ENCODE measurements around the gene SRXN1.

DNA sequence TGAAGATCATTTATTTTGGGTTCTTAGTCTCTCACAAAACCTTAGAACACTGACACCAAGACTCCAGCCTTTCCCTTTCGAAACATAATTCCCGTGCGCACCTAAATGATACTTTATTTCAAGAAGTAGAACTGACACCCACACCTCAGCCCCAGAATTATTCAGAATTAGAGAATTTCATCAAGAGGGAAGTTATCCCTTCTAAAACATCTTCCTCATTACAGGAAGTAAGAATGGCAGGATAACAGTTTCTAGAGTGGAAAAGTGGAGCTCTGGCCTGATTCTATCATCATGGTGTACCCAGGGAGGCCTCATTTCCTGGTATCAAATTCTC lies 1.4 kb upstream of the SRXN1 start:
- TF ChIP-seq, protein P1, sequence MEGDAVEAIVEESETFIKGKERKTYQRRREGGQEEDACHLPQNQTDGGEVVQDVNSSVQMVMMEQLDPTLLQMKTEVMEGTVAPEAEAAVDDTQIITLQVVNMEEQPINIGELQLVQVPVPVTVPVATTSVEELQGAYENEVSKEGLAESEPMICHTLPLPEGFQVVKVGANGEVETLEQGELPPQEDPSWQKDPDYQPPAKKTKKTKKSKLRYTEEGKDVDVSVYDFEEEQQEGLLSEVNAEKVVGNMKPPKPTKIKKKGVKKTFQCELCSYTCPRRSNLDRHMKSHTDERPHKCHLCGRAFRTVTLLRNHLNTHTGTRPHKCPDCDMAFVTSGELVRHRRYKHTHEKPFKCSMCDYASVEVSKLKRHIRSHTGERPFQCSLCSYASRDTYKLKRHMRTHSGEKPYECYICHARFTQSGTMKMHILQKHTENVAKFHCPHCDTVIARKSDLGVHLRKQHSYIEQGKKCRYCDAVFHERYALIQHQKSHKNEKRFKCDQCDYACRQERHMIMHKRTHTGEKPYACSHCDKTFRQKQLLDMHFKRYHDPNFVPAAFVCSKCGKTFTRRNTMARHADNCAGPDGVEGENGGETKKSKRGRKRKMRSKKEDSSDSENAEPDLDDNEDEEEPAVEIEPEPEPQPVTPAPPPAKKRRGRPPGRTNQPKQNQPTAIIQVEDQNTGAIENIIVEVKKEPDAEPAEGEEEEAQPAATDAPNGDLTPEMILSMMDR (IDR thresholded peaks at IDR 0.05), result no peak
- no peak for TF ChIP-seq POLR2A (IDR thresholded peaks at IDR 0.05)
- TF ChIP-seq EP300 (IDR thresholded peaks at IDR 0.05), result no peak
